IPS-20b (cell line): ENCODE results near the gene XPO6.
A peak's percentile ranks its signal among the peaks of the same experiment; 100 is the strongest.

ENCODE experiments used
- H3K27ac ChIP-seq: one replicate; pipeline ENCODE4 v1.5.1; 2013; ENCODE audit warnings: low read length
- H3K27me3 ChIP-seq: 2 replicates; pipeline ENCODE4 v1.6.1; 2013; ENCODE audit warnings: mild to moderate bottlenecking, low read length, inconsistent platforms; ENCODE audit not compliant: insufficient read depth
- H3K36me3 ChIP-seq: 2 replicates; pipeline ENCODE4 v1.6.1; 2013; ENCODE audit warnings: low read depth, mild to moderate bottlenecking, inconsistent platforms, low read length, moderate library complexity; ENCODE audit not compliant: insufficient read depth
- H3K4me1 ChIP-seq: 2 replicates; pipeline ENCODE4 v1.6.1; 2013; ENCODE audit warnings: mild to moderate bottlenecking, control low read depth, inconsistent platforms, low read length, moderate library complexity; ENCODE audit not compliant: insufficient read depth
- H3K4me3 ChIP-seq: 2 replicates; pipeline ENCODE4 v1.5.1; 2013; ENCODE audit warnings: mild to moderate bottlenecking, low read length, inconsistent platforms
- H3K9ac ChIP-seq: 2 replicates; pipeline ENCODE4 v1.6.1; 2013; ENCODE audit warnings: low read depth, mild to moderate bottlenecking, inconsistent platforms, low read length, moderate library complexity
- H3K9me3 ChIP-seq: 2 replicates; pipeline ENCODE4 v1.6.1; 2013; ENCODE audit warnings: mild to moderate bottlenecking, low read depth, low read length, inconsistent platforms; ENCODE audit not compliant: insufficient read depth

The XPO6 gene

GRCh38 chr16:28082624-28083023 lies 129.1 kb downstream of the XPO6 start:
- Histone ChIP-seq H3K4me1 (no peaks in the 10 kb centered on the region), H3K27me3 (no peaks in the 10 kb centered on the region), H3K9ac (no peak overlapping the region; the same call in 1 of the 2 replicates), H3K27ac (no peak overlapping the region), H3K9me3 (no peaks in the 10 kb centered on the region), H3K4me3 (no peak overlapping the region), H3K36me3 (no peaks in the 10 kb centered on the region)

- H3K27me3 ChIP-seq: no peaks in the 10 kb centered on the region
- no peaks in the 10 kb centered on the region for H3K4me1 ChIP-seq
- H3K9me3 ChIP-seq: no peaks in the 10 kb centered on the region
- no peak overlapping the region for H3K4me3 ChIP-seq
- no peak overlapping the region for H3K27ac ChIP-seq
- no peak overlapping the region for H3K9ac ChIP-seq
- no peaks in the 10 kb centered on the region for H3K36me3 ChIP-seq
Measured at GRCh38 chr16:28081391-28081968, 130.3 kb downstream of the XPO6 start.

- Histone ChIP-seq H3K4me3 (no peak overlapping the region), H3K9me3 (no peaks in the 10 kb centered on the region), H3K27ac (no peak overlapping the region), H3K9ac (no peak overlapping the region), H3K27me3 (no peaks in the 10 kb centered on the region), H3K4me1 (no peaks in the 10 kb centered on the region), H3K36me3 (no peaks in the 10 kb centered on the region)
Measured at GRCh38 chr16:28078261-28078660, 133.5 kb downstream of the XPO6 start.

- H3K27ac ChIP-seq: no peak overlapping the region
Measured at GRCh38 chr16:28073836-28074235, 137.9 kb downstream of the XPO6 start.

GRCh38 chr16:28072087-28072486 lies 139.7 kb downstream of the XPO6 start:
- H3K27ac ChIP-seq: no peak overlapping the region
- no peaks in the 10 kb centered on the region for H3K9me3 ChIP-seq
- no peaks in the 10 kb centered on the region for H3K27me3 ChIP-seq
- H3K4me1 ChIP-seq: no peaks in the 10 kb centered on the region
- no peak overlapping the region for H3K9ac ChIP-seq
- no peaks in the 10 kb centered on the region for H3K36me3 ChIP-seq
- H3K4me3 ChIP-seq: no peak overlapping the region

More at GRCh38 chr16:28073836-28074235, 137.9 kb downstream of the XPO6 start:
- no peaks in the 10 kb centered on the region for H3K36me3 ChIP-seq
- no peaks in the 10 kb centered on the region for H3K9me3 ChIP-seq
- H3K27me3 ChIP-seq: no peaks in the 10 kb centered on the region
- no peak overlapping the region for H3K4me3 ChIP-seq
- H3K9ac ChIP-seq: no peak overlapping the region
- H3K4me1 ChIP-seq: no peaks in the 10 kb centered on the region

GRCh38 chr16:28069971-28070794 lies 141.6 kb downstream of the XPO6 start:
- Histone ChIP-seq H3K9me3 (no peaks in the 10 kb centered on the region), H3K27ac (no peak overlapping the region), H3K27me3 (peaks cover 18% of the 10 kb centered on the region), H3K9ac (no peak overlapping the region), H3K4me3 (no peak overlapping the region), H3K36me3 (no peaks in the 10 kb centered on the region), H3K4me1 (no peaks in the 10 kb centered on the region)

GRCh38 chr16:28068976-28069375 lies 142.8 kb downstream of the XPO6 start:
- Histone ChIP-seq H3K36me3 (no peaks in the 10 kb centered on the region), H3K4me3 (no peak overlapping the region), H3K9me3 (no peaks in the 10 kb centered on the region), H3K9ac (no peak overlapping the region), H3K4me1 (no peaks in the 10 kb centered on the region), H3K27ac (no peak overlapping the region), H3K27me3 (peaks cover 30% of the 10 kb centered on the region)

- no peaks in the 10 kb centered on the region for H3K4me1 ChIP-seq
- H3K27me3 ChIP-seq: peaks cover 36% of the 10 kb centered on the region
- no peak overlapping the region for H3K4me3 ChIP-seq
- no peaks in the 10 kb centered on the region for H3K36me3 ChIP-seq
- H3K27ac ChIP-seq: no peak overlapping the region
- no peaks in the 10 kb centered on the region for H3K9me3 ChIP-seq
- H3K9ac ChIP-seq: no peak overlapping the region
Measured at GRCh38 chr16:28067604-28068379, 144.0 kb downstream of the XPO6 start.

- H3K4me3 ChIP-seq: no peak overlapping the region
- H3K27me3 ChIP-seq: peaks cover 67% of the 10 kb centered on the region
- no peaks in the 10 kb centered on the region for H3K4me1 ChIP-seq
- H3K36me3 ChIP-seq: no peaks in the 10 kb centered on the region
- no peaks in the 10 kb centered on the region for H3K9me3 ChIP-seq
- no peak overlapping the region for H3K9ac ChIP-seq
- H3K27ac ChIP-seq: no peak overlapping the region
Measured at GRCh38 chr16:28064706-28065249, 147.0 kb downstream of the XPO6 start.

GRCh38 chr16:28064150-28064549 lies 147.6 kb downstream of the XPO6 start:
- Histone ChIP-seq H3K4me3 (peak overlapping the region; percentile 29; the same call in 1 of the 2 replicates), H3K9me3 (no peaks in the 10 kb centered on the region), H3K27me3 (peaks cover 73% of the 10 kb centered on the region), H3K27ac (no peak overlapping the region), H3K4me1 (no peaks in the 10 kb centered on the region), H3K9ac (no peak overlapping the region), H3K36me3 (no peaks in the 10 kb centered on the region)

GRCh38 chr16:28063591-28064061 lies 148.1 kb downstream of the XPO6 start, which contains the start of gene GSG1L:
Gene GSG1L, minus strand, starts transcription at chr16:28063714. Its CDS starts 290 bp downstream, at chr16:28063424.
- peaks cover 78% of the 10 kb centered on the region for H3K27me3 ChIP-seq
- H3K9me3 ChIP-seq: no peaks in the 10 kb centered on the region
- H3K36me3 ChIP-seq: no peaks in the 10 kb centered on the region
- H3K27ac ChIP-seq: no peak within 1 kb of the TSS
- H3K4me3 ChIP-seq: peak within 1 kb of the TSS; percentile 50; the same call in 1 of the 2 replicates
- H3K9ac ChIP-seq: no peak within 1 kb of the TSS
- no peaks in the 10 kb centered on the region for H3K4me1 ChIP-seq
